ENCODE measurements around the gene CPM. TPM values are rescaled to one million over a fixed set of nuclear protein-coding genes. Genes with fewer than 3 reads are reported as not detected.

The CPM gene
- total and polyA plus RNA-seq, 2 donors (not counting 3 experiments of a cell fraction or from before 2014, with no cell fraction given), result not detected

DNA sequence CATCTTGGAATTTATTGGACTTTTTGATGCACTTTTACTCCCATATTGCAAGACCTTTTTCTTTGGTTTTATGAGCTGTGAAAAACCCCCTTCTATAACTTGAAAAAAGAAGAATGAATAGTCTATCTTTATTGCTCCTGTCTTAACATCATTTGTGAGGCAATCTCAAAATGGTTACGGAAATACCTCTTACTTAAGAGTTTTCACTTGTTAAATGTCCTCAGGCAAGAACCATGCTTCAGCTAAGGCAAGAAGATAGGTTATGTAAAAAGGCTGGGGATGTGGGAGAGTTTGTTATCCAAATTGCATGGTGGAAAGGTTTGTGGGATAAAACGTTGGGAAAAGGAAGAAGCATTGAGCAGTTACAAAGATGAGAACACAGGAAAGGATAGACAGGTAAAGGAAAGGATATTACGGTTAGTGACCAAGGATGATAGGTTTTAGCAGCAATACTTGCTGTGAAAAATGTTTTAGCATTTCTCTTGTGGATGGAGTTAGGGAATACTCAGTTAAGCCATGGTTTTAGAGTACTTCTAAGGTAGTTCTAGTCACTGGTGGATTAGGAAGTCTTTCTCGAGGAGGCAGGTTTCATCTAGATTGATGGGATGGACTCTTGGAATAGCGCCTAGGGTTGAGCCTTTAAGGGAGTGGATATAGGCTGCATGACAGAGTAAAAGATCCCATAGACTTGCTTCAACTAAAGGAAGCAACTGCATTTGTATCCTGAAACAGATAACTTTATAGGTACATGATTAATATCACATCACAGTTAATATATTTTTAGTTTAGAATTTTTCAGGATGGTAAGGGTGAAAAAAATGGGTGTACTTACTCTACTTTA is 94.7 kb downstream of the CPM start:
- Histone ChIP-seq H3K27me3 (ENCODE audit: control insufficient read depth in 2 of 2, insufficient read depth in 2 of 2, low read length in 2 of 2) (no peaks in the 10 kb centered on the region), H3K9ac (replicated peaks; ENCODE audit: extremely low read depth, insufficient read depth, low read length) (no peak overlapping the region), H3K4me3 (replicated peaks in 1 of 3; ENCODE audit: insufficient read depth in 1 of 3, low read depth in 1 of 3, low read length in 3 of 3) (no peak overlapping the region), H3K27ac (ENCODE audit: insufficient read depth, low read depth, low read length) (no peak overlapping the region), H2AFZ (ENCODE audit: low read depth, low read length) (no peak overlapping the region), H3K4me2 (ENCODE audit: insufficient read depth, low read length) (no peak overlapping the region), H3K9me3 (replicated peaks; ENCODE audit: control insufficient read depth, insufficient read depth, low read length) (no peaks in the 10 kb centered on the region), H3K9me1 (replicated peaks; ENCODE audit: control insufficient read depth, extremely low read depth, insufficient read depth, low read length) (no peaks in the 10 kb centered on the region), H3K36me3 (ENCODE audit: control insufficient read depth in 2 of 2, extremely low read depth in 1 of 2, insufficient read depth in 2 of 2, low read length in 2 of 2) (peaks cover 20 to 49% of the 10 kb centered on the region in 2 experiments), H3K79me2 (ENCODE audit: control insufficient read depth, insufficient read depth, low read length) (peaks cover 12% of the 10 kb centered on the region), H3K4me1 (ENCODE audit: control insufficient read depth, extremely low read depth, insufficient read depth, low read length) (no peaks in the 10 kb centered on the region), H4K20me1 (replicated peaks; ENCODE audit: control insufficient read depth, extremely low read depth, insufficient read depth, low read length) (peaks cover 8% of the 10 kb centered on the region)
- FAIRE-seq, result no peak
- CTCF ChIA-PET, result no interaction called here
- dilution Hi-C loops (cut with MboI; ENCODE audit: extremely low pct_ligation_motif_present, low sequenced_read_pairs) (no loop called here), intact Hi-C loops (cut with micrococcal nuclease) (no loop called here)
- POLR2A ChIA-PET, result no interaction called here
- BruUV-seq (replicated peaks), result no TSS peak
- DNase-seq (ENCODE audit: low read depth, low spot score), result no peak
- TF ChIP-seq POLR2A (IDR thresholded peaks at IDR 0.05; ENCODE audit: low read depth, low read length), result peak; percentile 50
- TF ChIP-seq, protein P1, sequence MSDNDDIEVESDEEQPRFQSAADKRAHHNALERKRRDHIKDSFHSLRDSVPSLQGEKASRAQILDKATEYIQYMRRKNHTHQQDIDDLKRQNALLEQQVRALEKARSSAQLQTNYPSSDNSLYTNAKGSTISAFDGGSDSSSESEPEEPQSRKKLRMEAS (IDR thresholded peaks at IDR 0.05; ENCODE audit: insufficient read depth, insufficient read length), result no peak

DNA sequence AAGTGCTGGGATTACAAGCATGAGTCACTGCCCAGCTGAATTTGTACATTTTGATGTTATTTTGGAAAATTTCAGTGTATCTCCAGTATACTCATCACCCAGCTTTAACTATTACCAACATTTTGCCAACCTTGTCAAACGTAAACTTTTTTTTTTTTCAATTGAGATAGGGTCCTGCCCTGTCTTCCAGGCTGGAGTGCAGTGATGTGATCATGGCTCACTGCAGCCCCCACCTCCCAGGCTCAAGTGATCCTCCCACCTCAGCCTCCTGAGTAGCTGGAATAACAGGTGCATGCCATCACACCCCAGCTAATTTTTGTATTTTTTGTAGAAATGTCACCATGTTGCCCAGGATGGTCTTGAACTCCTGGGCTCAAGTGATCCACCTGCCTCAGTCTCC is 95.8 kb downstream of the CPM start:
- Histone ChIP-seq H3K9me1 (replicated peaks; ENCODE audit: control insufficient read depth, extremely low read depth, insufficient read depth, low read length) (no peaks in the 10 kb centered on the region), H3K79me2 (ENCODE audit: control insufficient read depth, insufficient read depth, low read length) (peaks cover 12% of the 10 kb centered on the region), H3K36me3 (ENCODE audit: control insufficient read depth in 2 of 2, extremely low read depth in 1 of 2, insufficient read depth in 2 of 2, low read length in 2 of 2) (peaks cover 21 to 52% of the 10 kb centered on the region in 2 experiments), H4K20me1 (replicated peaks; ENCODE audit: control insufficient read depth, extremely low read depth, insufficient read depth, low read length) (peaks cover 8% of the 10 kb centered on the region), H3K9me3 (replicated peaks; ENCODE audit: control insufficient read depth, insufficient read depth, low read length) (no peaks in the 10 kb centered on the region), H3K27me3 (ENCODE audit: control insufficient read depth in 2 of 2, insufficient read depth in 2 of 2, low read length in 2 of 2) (no peaks in the 10 kb centered on the region), H3K4me1 (ENCODE audit: control insufficient read depth, extremely low read depth, insufficient read depth, low read length) (no peaks in the 10 kb centered on the region), H3K27ac (ENCODE audit: insufficient read depth, low read depth, low read length) (no peak overlapping the region), H2AFZ (ENCODE audit: low read depth, low read length) (no peak overlapping the region), H3K4me2 (ENCODE audit: insufficient read depth, low read length) (no peak overlapping the region), H3K9ac (replicated peaks; ENCODE audit: extremely low read depth, insufficient read depth, low read length) (no peak overlapping the region), H3K4me3 (replicated peaks in 1 of 3; ENCODE audit: insufficient read depth in 1 of 3, low read depth in 1 of 3, low read length in 3 of 3) (no peak overlapping the region)
- BruUV-seq (replicated peaks), result no TSS peak
- CTCF ChIA-PET, result no interaction called here
- DNase-seq (ENCODE audit: low read depth, low spot score) (no peak), FAIRE-seq (no peak)
- POLR2A ChIA-PET, result no interaction called here
- dilution Hi-C loops (cut with MboI; ENCODE audit: extremely low pct_ligation_motif_present, low sequenced_read_pairs), result no loop called here
- intact Hi-C loops (cut with micrococcal nuclease), result no loop called here
- TF ChIP-seq MYC (IDR thresholded peaks at IDR 0.05; ENCODE audit: low read depth, low read length), result no peak
- TF ChIP-seq JUN (IDR thresholded peaks at IDR 0.05; ENCODE audit: borderline replicate concordance, insufficient read depth, insufficient read length, low read depth), result no peak
- TF ChIP-seq FOS (IDR thresholded peaks at IDR 0.05; ENCODE audit: borderline replicate concordance, insufficient read depth, low read length), result no peak
- TF ChIP-seq POLR2AphosphoS5 (IDR thresholded peaks at IDR 0.05; ENCODE audit: insufficient read depth, low read depth, low read length), result no peak
- TF ChIP-seq, protein P1 (IDR thresholded peaks at IDR 0.05; ENCODE audit: insufficient read depth, insufficient read length), result no peak
- TF ChIP-seq EZH2 (IDR thresholded peaks at IDR 0.05; ENCODE audit: borderline replicate concordance, low read depth, low read length, severe bottlenecking), result no peak
- TF ChIP-seq, protein P2, sequence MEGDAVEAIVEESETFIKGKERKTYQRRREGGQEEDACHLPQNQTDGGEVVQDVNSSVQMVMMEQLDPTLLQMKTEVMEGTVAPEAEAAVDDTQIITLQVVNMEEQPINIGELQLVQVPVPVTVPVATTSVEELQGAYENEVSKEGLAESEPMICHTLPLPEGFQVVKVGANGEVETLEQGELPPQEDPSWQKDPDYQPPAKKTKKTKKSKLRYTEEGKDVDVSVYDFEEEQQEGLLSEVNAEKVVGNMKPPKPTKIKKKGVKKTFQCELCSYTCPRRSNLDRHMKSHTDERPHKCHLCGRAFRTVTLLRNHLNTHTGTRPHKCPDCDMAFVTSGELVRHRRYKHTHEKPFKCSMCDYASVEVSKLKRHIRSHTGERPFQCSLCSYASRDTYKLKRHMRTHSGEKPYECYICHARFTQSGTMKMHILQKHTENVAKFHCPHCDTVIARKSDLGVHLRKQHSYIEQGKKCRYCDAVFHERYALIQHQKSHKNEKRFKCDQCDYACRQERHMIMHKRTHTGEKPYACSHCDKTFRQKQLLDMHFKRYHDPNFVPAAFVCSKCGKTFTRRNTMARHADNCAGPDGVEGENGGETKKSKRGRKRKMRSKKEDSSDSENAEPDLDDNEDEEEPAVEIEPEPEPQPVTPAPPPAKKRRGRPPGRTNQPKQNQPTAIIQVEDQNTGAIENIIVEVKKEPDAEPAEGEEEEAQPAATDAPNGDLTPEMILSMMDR (IDR thresholded peaks at IDR 0.05; ENCODE audit: extremely low read depth in 1 of 2, insufficient read depth in 1 of 2, low read depth in 1 of 2, low read length in 2 of 2), result no peak
- TF ChIP-seq POLR2A (IDR thresholded peaks at IDR 0.05; ENCODE audit: low read depth, low read length), result no peak
- TF ChIP-seq GATA2 (IDR thresholded peaks at IDR 0.05; ENCODE audit: insufficient read depth, insufficient read length, low read depth, low read length), result no peak
